CD4-positive, alpha-beta T cell treated with Interleukin-15 for 4 hours (primary cell): ENCODE measurements around the gene RPL18A.

ENCODE experiments used
- DNase-seq: peaks from one replicate; pipeline ENCODE4 v3.0.0-alpha.2; 2020; ENCODE audit warnings: low spot score

RPL18A gene

DNA sequence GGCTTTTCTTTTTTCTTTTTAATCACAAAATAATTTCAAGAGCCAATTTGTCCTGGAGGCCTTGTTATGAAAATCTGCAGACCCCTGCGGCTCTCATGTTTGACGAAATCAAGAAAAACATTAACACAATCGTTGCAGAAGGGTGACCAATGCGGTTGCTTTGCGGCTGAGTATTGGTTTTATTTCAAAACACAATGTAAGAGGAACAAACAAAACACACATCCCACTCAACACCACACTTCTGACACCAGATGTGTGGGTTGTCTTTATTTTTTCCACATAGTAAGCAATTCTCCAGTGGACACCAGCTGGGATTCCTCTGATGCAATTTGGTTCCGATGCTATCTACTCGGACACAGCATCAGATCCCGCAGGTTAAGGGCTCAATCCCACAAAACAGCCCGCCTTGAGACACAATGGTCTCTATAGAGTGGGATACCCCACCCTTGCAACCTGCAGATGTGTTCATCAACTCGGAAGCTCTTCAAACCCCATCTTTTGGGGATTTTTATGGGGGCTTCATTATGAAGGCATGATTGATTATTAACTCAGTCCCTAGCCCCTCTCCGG, 51.2 kb downstream of the RPL18A start:
- DNase-seq: no peak
